GM21526 (cell line): ENCODE data around the gene CEP192.
"Not testable (repeated sequence)": the region's sequence is repeated elsewhere in the genome, so short reads cannot be mapped to it uniquely, and the experiment has no call there.

ENCODE experiments used
- ATAC-seq: cut with Tn5 transposase; IDR thresholded peaks from one replicate; pipeline ENCODE4 v1.9.1; 2021; ENCODE audit warnings: moderate library complexity; ENCODE audit not compliant: unreplicated experiment, low FRiP score

Gene CEP192

DNA sequence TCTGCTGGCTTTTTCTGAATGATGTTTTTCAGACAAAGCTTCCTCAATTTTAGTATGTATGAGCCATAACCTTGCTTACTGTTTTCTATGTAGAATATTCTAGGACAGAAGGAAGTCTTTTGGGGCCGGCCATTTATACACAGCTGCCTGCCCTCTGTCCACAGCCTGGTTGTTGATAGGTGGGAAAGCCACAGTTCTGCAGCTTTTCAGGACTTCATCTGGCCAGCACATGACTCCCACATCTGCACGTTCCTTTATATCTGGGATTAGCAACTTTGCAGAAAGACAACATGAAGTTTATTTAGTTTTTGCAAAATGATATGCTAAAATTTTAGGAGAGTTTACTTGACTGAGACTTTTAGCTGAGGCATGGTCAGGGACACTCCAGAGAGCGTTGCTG, 105.6 kb downstream of the CEP192 start:
- ATAC-seq = no peak

DNA sequence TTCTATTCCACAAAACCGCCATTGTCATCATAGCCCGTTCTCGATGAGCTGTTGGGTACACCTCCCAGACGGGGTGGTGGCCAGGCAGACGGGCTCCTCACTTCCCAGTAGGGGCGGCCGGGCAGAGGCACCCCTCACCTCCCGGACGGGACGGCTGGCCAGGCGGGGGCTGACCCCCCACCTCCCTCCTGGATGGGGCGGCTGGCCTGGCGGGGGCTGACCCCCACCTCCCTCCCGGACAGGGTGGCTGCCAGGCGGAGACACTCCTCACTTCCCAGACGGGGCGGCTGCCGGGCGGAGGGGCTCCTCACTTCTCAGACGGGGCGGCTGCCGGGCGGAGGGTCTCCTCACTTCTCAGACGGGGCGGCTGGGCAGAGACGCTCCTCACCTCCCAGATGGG, 106.9 kb downstream of the CEP192 start:
- not testable (repeated sequence) for ATAC-seq

- no peak for ATAC-seq
Measured at GRCh38 chr18:13099113-13099512, 108.0 kb downstream of the CEP192 start.

DNA sequence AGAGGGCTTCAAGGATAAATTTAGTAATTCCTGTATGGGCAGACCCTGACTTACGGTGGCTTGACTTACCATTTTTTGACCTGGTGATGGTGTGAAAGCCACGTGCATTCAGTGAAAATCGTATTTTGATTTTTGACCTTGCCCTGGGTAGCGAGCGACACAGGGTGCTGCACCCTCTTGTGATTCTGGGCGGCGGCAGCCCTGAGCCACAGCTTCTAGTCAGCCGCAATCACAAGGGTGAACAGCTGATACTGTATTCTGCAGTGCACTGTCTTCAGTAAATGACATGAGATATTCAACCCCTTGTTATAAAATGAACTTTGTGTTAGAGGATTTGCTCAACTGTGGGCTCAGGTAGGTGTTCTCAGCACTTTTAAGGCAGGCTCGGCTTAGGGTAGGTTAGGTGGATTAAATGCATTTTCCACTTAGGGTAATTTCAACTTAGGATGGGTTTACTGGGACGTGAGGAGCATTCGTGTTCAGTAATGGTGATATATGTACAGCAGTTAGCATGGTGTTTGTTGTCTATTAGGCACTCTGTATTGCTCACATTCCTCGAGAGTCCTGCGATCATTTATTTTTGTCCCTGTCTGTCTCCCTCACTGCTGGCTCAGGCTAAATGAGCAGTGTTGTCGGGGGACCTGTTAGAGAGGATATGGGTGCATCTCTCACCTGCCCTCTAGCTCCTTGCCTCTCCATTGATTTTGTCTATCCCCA, 109.9 kb downstream of the CEP192 start:
- no peak for ATAC-seq

GRCh38 chr18:13101659-13102197, 110.6 kb downstream of the CEP192 start:
- no peak for ATAC-seq

DNA sequence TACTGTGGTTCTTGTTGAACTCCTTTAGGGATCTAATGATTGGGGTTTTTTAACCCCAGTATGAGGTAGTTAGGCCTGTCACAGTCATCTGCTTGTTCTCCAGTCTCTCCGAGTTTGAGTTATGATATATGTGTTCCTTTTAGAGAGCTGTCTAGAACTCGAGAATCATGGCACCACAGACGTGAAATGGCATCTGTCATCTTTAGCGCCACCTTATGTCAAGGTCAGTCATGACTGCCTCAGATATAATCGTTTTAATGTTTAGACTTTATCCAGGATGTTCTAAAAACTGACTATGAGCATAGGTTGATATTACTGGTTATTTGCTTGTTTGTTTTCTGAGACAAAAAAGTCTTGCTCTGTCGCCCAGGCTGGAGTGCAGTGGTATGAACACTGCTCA, 112.2 kb downstream of the CEP192 start:
- no peak for ATAC-seq

GRCh38 chr18:13105059-13105458, 113.9 kb downstream of the CEP192 start:
- no peak for ATAC-seq

DNA sequence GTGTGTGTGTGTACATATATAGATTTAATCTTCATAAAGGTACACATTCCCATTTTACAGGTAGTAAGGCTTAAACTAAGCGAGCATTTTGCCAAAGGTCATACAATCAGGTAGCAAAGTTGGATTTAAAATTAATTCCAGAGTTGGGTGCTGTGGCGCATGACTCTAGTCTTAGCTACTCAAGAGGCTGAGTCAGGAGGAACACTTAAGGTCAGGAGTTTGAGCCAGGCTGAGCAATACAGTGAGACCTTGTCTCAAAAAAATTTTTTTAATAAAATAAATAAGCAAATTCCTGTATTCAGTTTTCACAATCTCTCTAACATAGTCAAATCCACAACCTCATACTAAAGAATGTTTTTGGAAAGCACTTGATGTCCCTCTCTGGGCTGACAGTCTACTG, 115.9 kb downstream of the CEP192 start:
- no peak for ATAC-seq

DNA sequence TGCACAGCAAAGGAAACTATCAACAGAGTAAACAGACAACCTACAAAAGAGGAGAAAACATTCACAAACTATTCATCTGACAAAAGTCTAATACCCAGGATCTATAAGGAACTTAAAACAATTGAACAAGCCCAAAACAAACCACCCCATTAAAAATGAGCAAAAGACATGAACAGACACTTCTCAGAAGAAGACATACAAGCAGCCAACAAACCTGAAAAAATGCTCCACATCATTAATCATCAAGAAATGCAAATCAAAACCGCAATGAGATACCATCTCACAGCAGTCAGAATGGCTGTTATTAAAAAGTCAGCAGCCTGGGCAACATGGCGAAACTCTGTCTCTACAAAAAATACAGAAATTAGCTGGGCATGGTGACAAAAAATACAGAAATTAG, 117.2 kb downstream of the CEP192 start:
- ATAC-seq = no peak

- ATAC-seq = no peak
Measured at GRCh38 chr18:13110559-13110958, 119.4 kb downstream of the CEP192 start.

DNA sequence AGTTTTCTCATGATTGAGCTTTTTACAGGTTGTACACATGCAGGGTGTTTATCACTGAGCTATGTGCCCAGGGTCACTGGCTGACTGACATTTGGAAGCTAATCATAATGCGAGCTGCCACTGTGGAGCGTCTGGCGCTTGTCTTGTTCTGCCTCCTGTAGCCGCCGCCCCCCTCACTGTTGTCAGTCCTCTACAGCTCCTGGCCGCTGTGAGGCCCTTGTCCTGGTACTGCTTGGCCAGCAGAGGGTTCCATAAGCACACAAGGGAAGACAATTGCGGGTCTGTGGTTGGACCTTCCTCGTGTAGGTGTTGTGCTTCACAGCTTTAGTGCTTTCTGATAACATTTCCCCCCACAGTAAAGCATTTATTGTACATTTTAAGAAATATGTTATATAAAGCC, 121.8 kb downstream of the CEP192 start:
- no peak for ATAC-seq

GRCh38 chr18:13120255-13120654, 129.1 kb downstream of the CEP192 start:
- ATAC-seq = no peak

- no peak for ATAC-seq
Measured at GRCh38 chr18:13120983-13121441, 129.8 kb downstream of the CEP192 start.

DNA sequence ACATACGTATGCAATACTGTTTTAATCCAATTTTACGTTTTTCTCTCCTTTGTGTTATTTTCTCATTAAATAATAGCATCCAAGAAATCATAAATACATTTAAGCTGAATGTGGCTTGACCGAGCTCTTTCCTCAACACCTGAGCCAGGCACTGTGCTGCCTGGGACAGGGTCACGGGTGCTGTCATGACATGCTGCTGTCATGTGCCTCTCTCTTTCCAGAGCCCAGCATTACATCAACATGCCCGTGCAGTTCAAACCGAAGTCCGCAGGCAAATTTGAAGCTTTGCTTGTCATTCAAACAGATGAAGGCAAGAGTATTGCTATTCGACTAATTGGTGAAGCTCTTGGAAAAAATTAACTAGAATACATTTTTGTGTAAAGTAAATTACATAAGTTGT, 133.2 kb downstream of the CEP192 start:
- no peak for ATAC-seq

DNA sequence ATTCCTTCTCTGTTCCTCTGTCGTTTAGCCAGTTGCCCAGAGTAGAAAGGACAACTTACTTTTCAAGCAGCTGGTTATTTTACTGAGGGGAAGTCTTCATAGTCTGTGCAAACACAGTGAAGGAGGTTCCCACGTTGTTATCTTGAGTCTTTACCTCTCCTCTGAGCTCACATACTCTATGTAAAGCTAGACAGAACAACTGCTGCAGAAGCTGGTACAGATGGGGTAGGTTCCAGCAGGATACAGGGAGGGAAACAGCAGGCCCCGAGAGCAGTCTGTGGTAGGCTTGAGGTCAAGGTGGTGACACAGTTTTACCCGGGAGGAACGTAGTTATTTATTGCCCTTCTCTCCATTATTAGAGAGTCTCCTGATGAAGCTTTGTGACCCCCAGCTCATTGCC, 134.0 kb downstream of the CEP192 start:
- ATAC-seq = no peak

- ATAC-seq = no peak
Measured at GRCh38 chr18:13126966-13127598, 135.9 kb downstream of the CEP192 start.

- no peak for ATAC-seq
Measured at GRCh38 chr18:13131283-13131682, 140.1 kb downstream of the CEP192 start.

GRCh38 chr18:13134551-13135401, 143.6 kb downstream of the CEP192 start:
- ATAC-seq = no peak

DNA sequence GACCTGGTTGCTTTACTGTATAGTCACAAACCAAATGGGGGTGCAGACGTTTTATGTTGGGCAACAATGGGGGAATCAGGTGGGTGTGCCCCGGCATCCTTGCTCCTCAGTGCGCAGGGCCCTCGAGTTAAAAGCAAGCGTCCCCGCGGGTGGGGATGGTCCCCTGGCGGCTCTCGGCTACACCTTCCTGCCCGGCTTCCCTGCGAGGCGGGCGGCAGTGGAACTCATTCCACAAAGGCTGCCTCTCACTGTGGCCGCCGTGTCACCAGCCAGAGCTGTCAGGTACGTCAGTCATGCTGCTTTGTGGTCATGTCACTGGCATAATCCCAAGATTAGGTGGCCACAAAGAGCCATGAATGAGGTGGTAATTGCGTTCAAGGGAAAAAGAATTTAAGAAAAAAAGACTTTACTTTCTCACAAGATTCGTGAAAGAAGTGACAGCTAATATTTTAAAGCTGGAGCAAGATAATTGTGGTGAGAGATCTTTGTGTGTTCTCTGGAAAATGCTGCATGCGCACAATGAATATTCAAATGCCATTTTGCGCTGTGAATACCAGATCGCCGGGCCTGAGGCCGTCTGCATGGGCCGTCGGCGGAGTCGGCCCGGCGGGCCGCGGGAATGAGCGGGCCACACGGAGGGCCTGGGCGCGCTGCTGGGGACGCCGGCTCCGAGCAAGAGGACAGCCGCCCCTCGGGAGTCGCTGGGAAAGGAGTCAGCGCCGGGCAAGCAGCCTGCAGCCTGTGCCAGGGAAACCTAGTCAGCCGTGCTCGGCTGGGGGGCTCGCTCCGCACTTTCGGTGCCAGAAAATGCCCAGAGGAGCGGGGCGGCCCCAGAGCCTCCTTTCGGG, 145.1 kb downstream of the CEP192 start:
- ATAC-seq = no peak
